ENCODE results near the gene KIZ. TPM values are rescaled to one million over a fixed set of nuclear protein-coding genes. Genes with fewer than 3 reads are reported as not detected.

KIZ gene
- total RNA-seq, 1 experiment from 2014 or later, result 17.6 TPM

GRCh38 chr20:21156266-21156665, 30.4 kb downstream of the KIZ start:
- RAD21 ChIA-PET (ENCODE audit: low non-redundant PET in 1 of 2, low total read pairs in 2 of 2, uncharacterized antibody in 2 of 2, unreplicated experiment in 2 of 2), result no interaction called here
- H2AFZ ChIP-seq (ENCODE audit: low read depth, low read length, poor library complexity, severe bottlenecking), result no peak overlapping the region
- H3K36me3 ChIP-seq (ENCODE audit: control insufficient read depth in 1 of 2, insufficient read depth in 2 of 2, low read length in 2 of 2), result no peaks in the 10 kb centered on the region
- POLR2A ChIA-PET, result no interaction called here
- CTCF ChIA-PET, result no interaction called here
- H3K9me2 ChIP-seq (ENCODE audit: insufficient read depth), result no peaks in the 10 kb centered on the region
- no peaks in the 10 kb centered on the region for H3K9me3 ChIP-seq (ENCODE audit: control insufficient read depth in 1 of 2, insufficient read depth in 1 of 2, low read depth in 1 of 2, low read length in 2 of 2)
- H3K4me3 ChIP-seq (replicated peaks in 1 of 2; ENCODE audit: low read depth in 1 of 2, low read length in 2 of 2), result no peak overlapping the region
- H3K4me2 ChIP-seq (ENCODE audit: low read length), result no peak overlapping the region
- no TSS peak for BruUV-seq (replicated peaks)
- ATAC-seq (no peak), DNase-seq (ENCODE audit: low read depth, low spot score) (no peak)
- no peaks in the 10 kb centered on the region for H3K79me2 ChIP-seq (ENCODE audit: insufficient read depth, low read length)
- no peaks in the 10 kb centered on the region for H4K20me1 ChIP-seq (ENCODE audit: insufficient read depth)
- no peak overlapping the region for H3K27ac ChIP-seq (ENCODE audit: low read depth, low read length)
- intact Hi-C loops (cut with micrococcal nuclease), result no loop called here
- H3K4me1 ChIP-seq (ENCODE audit: control insufficient read depth in 1 of 2, insufficient read depth in 2 of 2, low read length in 2 of 2), result no peaks in the 10 kb centered on the region
- H3K9ac ChIP-seq (ENCODE audit: low read length), result no peak overlapping the region
- no peak for TF ChIP-seq SP1 (IDR thresholded peaks at IDR 0.05; ENCODE audit: low read depth)
- no peak for TF ChIP-seq ZBTB33 (IDR thresholded peaks at IDR 0.05; ENCODE audit: extremely low read depth, insufficient replicate concordance, low read length)
- no peak for TF ChIP-seq SIN3A (IDR thresholded peaks at IDR 0.05; ENCODE audit: low read depth)
- no peak for TF ChIP-seq YY1 (IDR thresholded peaks at IDR 0.05; ENCODE audit: extremely low read depth, insufficient replicate concordance, low read depth, low read length)
- TF ChIP-seq EZH2phosphoT487 (IDR thresholded peaks at IDR 0.05; ENCODE audit: borderline replicate concordance), result no peak
- TF ChIP-seq ELF1 (IDR thresholded peaks at IDR 0.05; ENCODE audit: borderline replicate concordance, low read depth), result no peak
- TF ChIP-seq CEBPB (IDR thresholded peaks at IDR 0.05; ENCODE audit: low read depth), result no peak
- TF ChIP-seq EZH2 (IDR thresholded peaks at IDR 0.05), result no peak
- no peak for TF ChIP-seq MAX (IDR thresholded peaks at IDR 0.05)
- TF ChIP-seq POLR2AphosphoS5 (IDR thresholded peaks at IDR 0.05; ENCODE audit: low read depth, low read length), result no peak
- TF ChIP-seq ATF3 (IDR thresholded peaks at IDR 0.05), result no peak
- TF ChIP-seq JUND (IDR thresholded peaks at IDR 0.05), result no peak
- TF ChIP-seq TCF7L2 (IDR thresholded peaks at IDR 0.05; ENCODE audit: borderline replicate concordance, extremely low read depth, insufficient read depth, insufficient read length), result no peak
- H3K27me3 ChIP-seq (ENCODE audit: insufficient read depth, low read length), result no peaks in the 10 kb centered on the region
